Pericardium fibroblast (primary cell): ENCODE measurements around the gene NOXA1. TPM values are rescaled to one million over a fixed set of nuclear protein-coding genes. Genes with fewer than 3 reads are reported as not detected.

ENCODE experiments used
- total RNA-seq: library from RNA; depleted of rRNA; stranded (reverse); fragments of >200 nt; gene quantifications from 2 replicates; pipeline ENCODE4 v1.2.3, GENCODE V29; 2015

The NOXA1 gene, protein sequence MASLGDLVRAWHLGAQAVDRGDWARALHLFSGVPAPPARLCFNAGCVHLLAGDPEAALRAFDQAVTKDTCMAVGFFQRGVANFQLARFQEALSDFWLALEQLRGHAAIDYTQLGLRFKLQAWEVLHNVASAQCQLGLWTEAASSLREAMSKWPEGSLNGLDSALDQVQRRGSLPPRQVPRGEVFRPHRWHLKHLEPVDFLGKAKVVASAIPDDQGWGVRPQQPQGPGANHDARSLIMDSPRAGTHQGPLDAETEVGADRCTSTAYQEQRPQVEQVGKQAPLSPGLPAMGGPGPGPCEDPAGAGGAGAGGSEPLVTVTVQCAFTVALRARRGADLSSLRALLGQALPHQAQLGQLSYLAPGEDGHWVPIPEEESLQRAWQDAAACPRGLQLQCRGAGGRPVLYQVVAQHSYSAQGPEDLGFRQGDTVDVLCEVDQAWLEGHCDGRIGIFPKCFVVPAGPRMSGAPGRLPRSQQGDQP
- 0.17 and 0.23 TPM in 2 replicates for total RNA-seq

DNA sequence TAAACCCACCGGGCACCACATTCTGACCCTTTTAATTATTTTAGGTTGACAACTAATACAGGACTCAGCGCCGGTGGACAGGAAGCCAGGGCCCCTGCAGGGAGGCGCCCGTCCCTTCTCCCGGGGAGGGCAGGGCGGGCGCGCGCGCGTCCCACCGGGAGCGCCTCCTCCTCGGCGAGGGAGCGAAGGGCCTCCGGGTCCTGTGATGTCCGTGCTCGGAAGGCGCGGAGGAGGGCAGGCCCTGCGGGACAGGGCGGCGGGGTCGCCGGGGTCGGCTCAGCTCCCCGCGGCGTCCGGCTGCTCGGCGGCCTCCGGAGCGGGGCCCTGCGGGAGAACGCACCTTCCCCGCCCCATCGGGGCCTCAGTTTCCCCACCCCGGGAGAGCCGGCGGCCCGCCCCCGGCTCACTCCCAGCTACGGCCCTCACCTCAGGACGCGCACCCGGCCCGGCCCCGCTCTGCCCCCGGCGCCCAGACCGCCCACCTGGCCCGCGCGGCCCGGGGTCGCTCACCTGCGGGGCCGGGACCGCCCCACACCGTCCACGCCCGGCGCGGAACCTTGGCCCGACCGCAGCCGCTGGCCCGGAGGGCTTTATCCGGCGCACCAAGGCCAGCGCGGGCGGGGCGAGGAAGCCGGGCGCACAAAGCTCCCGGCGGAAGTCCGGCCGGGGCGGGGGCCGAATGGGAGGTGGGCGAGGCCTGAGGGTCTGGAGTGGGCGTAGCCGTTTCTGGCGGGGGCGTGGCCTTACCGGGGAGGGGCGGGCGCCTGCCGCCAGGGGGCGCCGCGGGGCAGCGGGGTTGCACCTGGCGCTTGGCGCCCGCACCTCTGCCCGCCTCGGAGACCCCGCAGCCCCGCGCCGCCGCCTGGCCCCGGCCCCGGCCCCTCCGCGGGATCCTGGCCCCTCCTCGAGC is at the start of gene NOXA1, which contains the start of gene EXD3:
Gene NOXA1 (plus strand): TSS at position 790 of the 910 bp plus-strand sequence. CDS start 137 bp downstream, outside the sequence.
Gene EXD3 (minus strand): TSS at position 559 of the 910 bp plus-strand sequence. CDS start 27,805 bp downstream, outside the sequence.

DNA sequence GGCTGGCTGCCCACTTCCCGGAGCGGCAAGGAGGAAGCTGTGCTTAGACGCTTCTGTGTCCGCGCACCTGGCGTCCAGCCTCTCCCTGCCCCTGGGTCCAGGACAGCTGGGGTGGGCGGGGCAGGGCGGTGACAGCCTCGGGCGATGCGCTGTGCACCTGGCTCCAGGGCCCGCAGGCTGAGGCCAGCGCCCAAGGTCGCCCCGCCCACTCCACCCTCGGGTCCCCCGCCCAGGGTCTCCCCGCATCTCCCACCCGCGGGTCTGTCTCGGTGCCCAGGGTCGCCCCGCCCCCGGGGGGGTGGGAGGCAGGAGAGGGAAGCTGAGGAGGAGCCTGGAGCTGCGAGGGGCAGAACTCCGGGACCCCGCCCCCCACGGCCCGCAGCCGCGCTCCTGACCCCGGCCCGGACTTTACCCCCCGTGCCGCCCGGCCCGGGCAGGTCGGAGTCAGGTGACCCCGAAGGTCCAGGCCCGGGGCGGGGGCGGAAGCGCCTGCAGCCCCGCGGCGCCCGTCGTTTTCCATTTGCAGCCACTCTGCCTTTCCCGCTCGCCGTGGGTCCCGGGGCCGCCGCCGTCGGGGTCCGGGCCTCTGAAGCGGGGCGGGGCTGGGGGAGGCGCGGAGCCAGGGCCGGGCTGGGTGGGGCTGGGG is 18.2 kb downstream of the NOXA1 start, which contains the start of gene ENTPD8:
Gene ENTPD8 (minus strand): TSS at position 69 of the 646 bp plus-strand sequence. CDS start 3,072 bp downstream, outside the sequence.

DNA sequence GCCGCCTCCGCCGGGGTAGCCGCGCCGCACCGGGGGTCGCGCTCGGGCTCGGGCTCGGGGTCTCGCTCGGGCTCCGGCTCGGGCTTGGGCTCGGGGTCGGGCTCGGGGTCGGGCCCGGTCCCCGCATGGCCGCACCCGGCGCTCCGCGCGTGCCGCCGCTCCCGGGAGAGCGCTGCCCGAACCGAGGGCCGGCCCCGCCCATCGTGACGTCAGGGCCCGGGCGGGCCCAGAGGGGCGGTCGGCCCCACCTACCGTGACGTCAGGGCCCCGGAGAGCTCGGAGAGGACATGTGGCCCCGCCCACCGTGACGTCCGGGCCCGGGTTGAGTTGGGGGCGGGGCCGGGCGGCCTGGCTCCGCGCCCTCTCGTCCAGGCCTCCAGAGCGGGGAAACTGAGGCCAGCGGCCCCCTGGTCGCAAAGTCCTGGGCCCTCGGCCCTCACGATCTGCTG is 36.0 kb downstream of the NOXA1 start, which contains the start of gene NSMF:
Gene NSMF (minus strand): TSS at position 183 of the 449 bp plus-strand sequence. CDS start 232 bp downstream, outside the sequence.

Other genes with a start within 250 kb of the NOXA1 start
- gene ANAPC2, start 234.8 kb upstream of the NOXA1 start, total RNA-seq = 10.4 and 10.9 TPM in 2 replicates
- gene SSNA1, start 234.7 kb upstream of the NOXA1 start, total RNA-seq = 65.7 and 87.8 TPM in 2 replicates
- gene TPRN, start 222.7 kb upstream of the NOXA1 start, total RNA-seq = 12.4 and 16.1 TPM in 2 replicates
- gene TMEM203, start 217.7 kb upstream of the NOXA1 start, total RNA-seq = 30.5 and 33.1 TPM in 2 replicates
- 8.8 and 11.2 TPM in 2 replicates for gene NDOR1, start 217.7 kb upstream of the NOXA1 start, total RNA-seq
- gene RNF208, start 201.2 kb upstream of the NOXA1 start, total RNA-seq = not detected in 2 replicates
- 0.17 TPM in 1 of 2 replicates, not detected in the other for gene CYSRT1, start 198.2 kb upstream of the NOXA1 start, total RNA-seq
- not detected in 2 replicates for gene RNF224, start 195.9 kb upstream of the NOXA1 start, total RNA-seq
- gene SLC34A3, start 192.5 kb upstream of the NOXA1 start, total RNA-seq = not detected in 2 replicates
- 115 and 248 TPM in 2 replicates for gene TUBB4B, start 182.1 kb upstream of the NOXA1 start, total RNA-seq
- not detected in 2 replicates for gene STPG3, start 172.1 kb upstream of the NOXA1 start, total RNA-seq
- gene NELFB, start 168.1 kb upstream of the NOXA1 start, total RNA-seq = 33.8 and 44.2 TPM in 2 replicates
- 4.6 and 15.5 TPM in 2 replicates for gene TOR4A, start 145.7 kb upstream of the NOXA1 start, total RNA-seq
- 0.35 and 3.4 TPM in 2 replicates for gene NRARP, start 121.1 kb upstream of the NOXA1 start, total RNA-seq
- 4.9 and 17.6 TPM in 2 replicates for gene EXD3, start 231 bp upstream of the NOXA1 start, total RNA-seq
- not detected in 2 replicates for gene ENTPD8, start 18.0 kb downstream of the NOXA1 start, total RNA-seq
- gene NSMF, start 35.9 kb downstream of the NOXA1 start, total RNA-seq = 60.7 and 64.3 TPM in 2 replicates
- gene PNPLA7, start 127.0 kb downstream of the NOXA1 start, total RNA-seq = 0.23 and 1.6 TPM in 2 replicates
- 74.1 and 91.6 TPM in 2 replicates for gene MRPL41, start 128.5 kb downstream of the NOXA1 start, total RNA-seq
- gene DPH7, start 155.5 kb downstream of the NOXA1 start, total RNA-seq = 22.9 and 23.5 TPM in 2 replicates
- gene ZMYND19, start 167.1 kb downstream of the NOXA1 start, total RNA-seq = 19.2 and 26.3 TPM in 2 replicates
- gene ARRDC1, start 182.3 kb downstream of the NOXA1 start, total RNA-seq = 29.0 and 29.3 TPM in 2 replicates
- gene EHMT1, start 195.6 kb downstream of the NOXA1 start, total RNA-seq = 28.9 and 33.9 TPM in 2 replicates